ENCODE data around the gene WWOX.

Gene WWOX

DNA sequence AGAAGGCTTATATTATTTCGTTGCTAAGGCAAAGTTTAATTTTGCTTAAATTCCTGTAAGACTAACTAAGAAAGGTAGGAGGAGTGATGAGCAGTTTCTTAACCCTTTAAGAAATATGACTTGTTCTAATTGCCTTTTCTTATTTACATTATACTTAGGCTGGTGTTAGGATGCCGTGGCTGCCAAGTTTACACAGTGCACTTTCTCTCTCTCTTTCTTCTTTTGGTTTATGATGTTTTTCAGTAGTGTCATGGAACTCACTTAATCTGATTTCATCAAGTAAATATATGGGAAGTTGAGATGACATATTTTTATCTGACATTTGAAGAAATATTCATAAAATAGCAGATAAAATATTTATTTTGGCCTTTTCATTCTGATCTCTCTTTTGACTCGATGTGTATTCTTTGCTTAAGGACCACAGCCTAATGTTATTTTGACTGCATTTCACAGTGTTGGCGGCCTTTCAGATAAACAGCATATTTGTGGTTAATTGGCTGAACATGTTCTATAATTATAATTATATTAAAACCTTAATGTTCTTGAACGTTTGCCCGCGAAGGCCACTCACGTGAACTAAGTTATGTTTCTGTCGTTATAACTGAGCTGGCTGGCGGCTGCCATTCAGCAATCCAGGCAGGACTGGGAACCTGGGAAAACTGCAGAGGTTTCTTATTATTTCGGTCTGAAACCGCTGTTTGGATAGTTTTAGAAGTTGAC, 191.6 kb downstream of the WWOX start:
- no peak for FAIRE-seq
- TF ChIP-seq SPI1 (IDR thresholded peaks at IDR 0.05; ENCODE audit: low read depth, low read length) (no peak), POLR2A (IDR thresholded peaks at IDR 0.05; ENCODE audit: low read depth, low read length) (no peak), POU2F2 (IDR thresholded peaks at IDR 0.05; ENCODE audit: low read depth, low read length) (no peak), TAF1 (IDR thresholded peaks at IDR 0.05; ENCODE audit: low read depth, low read length) (no peak), POLR2AphosphoS5 (IDR thresholded peaks at IDR 0.05; ENCODE audit: low read depth, low read length) (no peak), PAX5 (IDR thresholded peaks at IDR 0.05; ENCODE audit: insufficient read depth, low read length, severe bottlenecking) (no peak)
- no peak for DNase-seq (ENCODE audit: insufficient read length, low spot score)

DNA sequence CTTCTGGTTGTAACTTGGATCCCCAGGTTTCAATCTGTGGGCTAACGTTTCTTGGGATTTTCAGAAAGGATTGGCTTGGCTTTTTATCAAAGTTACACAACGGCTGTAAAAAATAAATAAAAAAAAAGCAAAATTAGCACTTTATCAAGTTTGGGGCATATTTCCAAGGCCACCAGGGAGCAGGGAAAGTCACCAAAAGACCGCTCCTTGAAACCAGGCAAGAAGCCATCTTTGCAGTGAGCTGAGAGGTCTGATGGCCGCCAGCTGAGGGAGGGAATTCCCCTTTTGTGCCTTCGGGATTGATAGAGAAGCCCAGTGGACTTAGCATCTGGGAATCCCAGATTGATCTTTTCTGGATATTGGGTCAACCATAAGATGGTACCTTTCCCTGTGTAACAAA, 192.2 kb downstream of the WWOX start:
- FAIRE-seq = no peak
- DNase-seq (ENCODE audit: insufficient read length, low spot score) = no peak
- TF ChIP-seq POLR2AphosphoS5 (IDR thresholded peaks at IDR 0.05; ENCODE audit: low read depth, low read length) (no peak), POLR2A (IDR thresholded peaks at IDR 0.05; ENCODE audit: low read depth, low read length) (no peak), POU2F2 (IDR thresholded peaks at IDR 0.05; ENCODE audit: low read depth, low read length) (no peak), SPI1 (IDR thresholded peaks at IDR 0.05; ENCODE audit: low read depth, low read length) (no peak)

DNA sequence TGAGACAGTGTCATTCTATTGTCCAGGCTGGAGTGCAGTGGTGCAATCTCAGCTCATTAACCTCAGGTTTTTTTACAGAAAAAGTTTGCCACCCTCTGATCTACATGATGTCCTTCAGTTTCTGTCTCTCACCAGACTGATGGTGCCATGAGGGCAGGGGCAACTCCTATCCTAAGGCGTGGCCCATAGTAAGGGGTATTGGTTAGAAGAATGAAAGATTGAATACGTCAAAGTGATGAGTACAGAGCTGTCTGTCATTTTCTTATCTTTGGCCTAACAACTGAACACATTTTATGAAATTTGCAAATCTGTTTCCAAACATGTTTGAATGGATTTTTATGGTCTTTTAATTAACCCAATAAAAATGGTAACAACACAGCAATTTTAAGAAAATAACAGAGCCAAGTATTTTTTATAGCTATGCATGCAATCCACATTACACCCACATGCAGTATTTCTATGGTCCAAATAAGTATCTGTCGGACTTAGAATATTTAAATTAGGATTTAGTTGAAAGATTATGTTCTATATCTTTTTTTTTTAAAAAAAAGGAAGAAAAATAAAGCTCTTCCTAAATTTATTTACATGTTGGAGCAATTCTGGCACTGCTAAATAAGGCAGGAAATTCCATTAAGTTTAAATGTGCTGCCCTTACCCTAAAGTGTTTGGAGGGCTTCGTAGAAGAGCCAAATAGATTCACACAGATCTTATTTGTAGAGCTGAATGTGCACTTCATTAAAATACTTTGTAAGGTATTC, 192.8 kb downstream of the WWOX start:
- TF ChIP-seq TAF1 (IDR thresholded peaks at IDR 0.05; ENCODE audit: low read depth, low read length) (no peak), POU2F2 (IDR thresholded peaks at IDR 0.05; ENCODE audit: low read depth, low read length) (no peak), PAX5 (IDR thresholded peaks at IDR 0.05; ENCODE audit: insufficient read depth, low read length, severe bottlenecking) (no peak), SPI1 (IDR thresholded peaks at IDR 0.05; ENCODE audit: low read depth, low read length) (no peak), POLR2A (IDR thresholded peaks at IDR 0.05; ENCODE audit: low read depth, low read length) (no peak), POLR2AphosphoS5 (IDR thresholded peaks at IDR 0.05; ENCODE audit: low read depth, low read length) (no peak)
- FAIRE-seq (no peak), DNase-seq (ENCODE audit: insufficient read length, low spot score) (no peak)

GRCh38 chr16:78292844-78293380, 193.5 kb downstream of the WWOX start:
- TF ChIP-seq SPI1 (IDR thresholded peaks at IDR 0.05; ENCODE audit: low read depth, low read length) (no peak), POLR2AphosphoS5 (IDR thresholded peaks at IDR 0.05; ENCODE audit: low read depth, low read length) (no peak), POLR2A (IDR thresholded peaks at IDR 0.05; ENCODE audit: low read depth, low read length) (no peak), PAX5 (IDR thresholded peaks at IDR 0.05; ENCODE audit: insufficient read depth, low read length, severe bottlenecking) (no peak)
- no peak for FAIRE-seq
- no peak for DNase-seq (ENCODE audit: insufficient read length, low spot score)

DNA sequence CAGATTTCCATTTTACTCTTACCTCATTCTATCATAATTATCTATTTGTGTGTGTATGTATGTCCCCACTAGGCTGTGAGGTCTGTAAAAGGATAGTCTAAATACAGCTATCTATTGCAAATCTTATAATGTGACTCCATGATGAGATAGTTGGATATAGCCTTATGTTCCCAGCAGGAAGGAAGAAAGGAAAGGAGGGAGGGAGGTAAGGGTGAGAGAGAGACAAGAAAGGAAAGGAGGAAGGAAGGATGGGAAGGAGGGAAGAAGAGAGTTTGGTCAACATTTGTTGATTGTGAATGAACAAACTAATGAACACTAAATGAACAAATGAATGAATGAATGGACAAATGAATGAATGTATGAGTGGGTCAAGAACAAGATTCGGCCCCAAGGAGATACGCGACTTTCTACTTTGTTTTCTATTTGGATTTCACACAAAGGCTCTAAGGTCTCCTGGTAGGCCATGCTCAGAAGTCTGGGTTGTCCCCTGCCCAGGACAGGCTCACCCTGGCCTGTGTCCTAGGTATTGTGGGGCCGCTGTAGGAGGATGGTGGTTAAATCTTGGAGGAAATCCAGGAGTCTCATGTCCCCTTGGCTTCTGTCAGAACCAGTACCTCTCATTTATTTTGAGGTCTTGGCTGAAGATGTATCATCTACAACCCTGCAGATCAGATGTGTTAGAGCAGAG, 195.2 kb downstream of the WWOX start:
- TF ChIP-seq POLR2A (IDR thresholded peaks at IDR 0.05; ENCODE audit: low read depth, low read length) (no peak), POU2F2 (IDR thresholded peaks at IDR 0.05; ENCODE audit: low read depth, low read length) (no peak), TAF1 (IDR thresholded peaks at IDR 0.05; ENCODE audit: low read depth, low read length) (no peak), PAX5 (IDR thresholded peaks at IDR 0.05; ENCODE audit: insufficient read depth, low read length, severe bottlenecking) (no peak), SPI1 (IDR thresholded peaks at IDR 0.05; ENCODE audit: low read depth, low read length) (no peak), POLR2AphosphoS5 (IDR thresholded peaks at IDR 0.05; ENCODE audit: low read depth, low read length) (no peak)
- FAIRE-seq (no peak), DNase-seq (ENCODE audit: insufficient read length, low spot score) (no peak)

DNA sequence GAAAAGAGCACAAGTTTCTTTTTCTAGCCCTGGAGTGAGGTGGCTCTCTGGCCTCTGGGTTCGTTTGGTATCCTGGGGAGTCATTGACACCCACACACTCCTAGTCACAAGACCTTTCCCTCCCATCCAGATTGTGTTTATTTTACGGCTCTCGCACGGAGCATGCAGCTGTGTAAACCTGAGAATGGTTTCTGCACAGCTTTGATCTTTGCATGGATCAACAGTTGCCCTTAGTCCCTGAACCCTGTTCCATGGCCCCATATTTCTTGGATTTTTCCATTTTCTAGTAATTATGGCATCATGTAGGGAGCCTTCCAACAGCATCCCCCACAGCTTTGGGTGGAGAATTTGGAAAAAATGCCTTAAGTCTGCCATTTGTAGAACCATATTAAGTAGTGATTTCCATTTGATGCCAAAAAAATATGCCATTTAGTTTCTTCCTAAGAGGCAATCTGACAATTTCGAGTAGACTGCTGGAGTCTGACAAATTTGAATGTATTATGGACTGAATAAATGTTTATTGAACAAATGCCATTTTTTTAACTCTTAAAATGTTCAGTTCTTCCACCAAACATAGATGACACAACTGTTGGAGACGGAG, 197.7 kb downstream of the WWOX start:
- no peak for TF ChIP-seq POLR2A (IDR thresholded peaks at IDR 0.05; ENCODE audit: low read depth, low read length)
- TF ChIP-seq POLR2AphosphoS5 (IDR thresholded peaks at IDR 0.05; ENCODE audit: low read depth, low read length) = no peak
- TF ChIP-seq TAF1 (IDR thresholded peaks at IDR 0.05; ENCODE audit: low read depth, low read length) = no peak
- no peak for TF ChIP-seq POU2F2 (IDR thresholded peaks at IDR 0.05; ENCODE audit: low read depth, low read length)
- TF ChIP-seq SPI1 (IDR thresholded peaks at IDR 0.05; ENCODE audit: low read depth, low read length) = no peak
- no peak for TF ChIP-seq PAX5 (IDR thresholded peaks at IDR 0.05; ENCODE audit: insufficient read depth, low read length, severe bottlenecking)
- FAIRE-seq (no peak), DNase-seq (ENCODE audit: insufficient read length, low spot score) (no peak)

- FAIRE-seq = no peak
- no peak for DNase-seq (ENCODE audit: insufficient read length, low spot score)
- TF ChIP-seq POLR2AphosphoS5 (IDR thresholded peaks at IDR 0.05; ENCODE audit: low read depth, low read length) (no peak), TAF1 (IDR thresholded peaks at IDR 0.05; ENCODE audit: low read depth, low read length) (no peak), PAX5 (IDR thresholded peaks at IDR 0.05; ENCODE audit: insufficient read depth, low read length, severe bottlenecking) (no peak), POU2F2 (IDR thresholded peaks at IDR 0.05; ENCODE audit: low read depth, low read length) (no peak), POLR2A (IDR thresholded peaks at IDR 0.05; ENCODE audit: low read depth, low read length) (no peak), SPI1 (IDR thresholded peaks at IDR 0.05; ENCODE audit: low read depth, low read length) (no peak)
Observed at GRCh38 chr16:78298986-78299385, 199.5 kb downstream of the WWOX start.

DNA sequence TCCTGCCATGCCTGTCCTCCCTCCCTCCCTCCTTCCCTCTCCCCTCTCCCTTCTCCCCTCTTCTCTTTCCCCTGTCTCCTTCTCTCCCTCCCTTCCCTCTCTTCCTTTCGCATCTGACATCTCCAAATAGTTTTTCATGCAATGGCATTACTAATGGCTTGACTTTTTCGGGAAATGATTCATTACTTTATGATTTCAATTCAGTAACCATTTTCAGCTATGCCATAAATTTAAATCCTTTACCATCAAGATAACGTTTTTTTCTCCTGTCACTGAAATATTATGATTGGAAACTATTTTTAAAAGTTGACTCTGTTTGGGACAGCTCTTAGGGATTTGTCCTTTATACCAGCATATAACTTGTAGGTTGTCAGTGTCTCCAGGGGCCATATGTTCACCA, 201.0 kb downstream of the WWOX start:
- TF ChIP-seq POU2F2 (IDR thresholded peaks at IDR 0.05; ENCODE audit: low read depth, low read length) (no peak), POLR2A (IDR thresholded peaks at IDR 0.05; ENCODE audit: low read depth, low read length) (no peak), POLR2AphosphoS5 (IDR thresholded peaks at IDR 0.05; ENCODE audit: low read depth, low read length) (no peak), PAX5 (IDR thresholded peaks at IDR 0.05; ENCODE audit: insufficient read depth, low read length, severe bottlenecking) (no peak), SPI1 (IDR thresholded peaks at IDR 0.05; ENCODE audit: low read depth, low read length) (no peak), TAF1 (IDR thresholded peaks at IDR 0.05; ENCODE audit: low read depth, low read length) (no peak)
- FAIRE-seq (no peak), DNase-seq (ENCODE audit: insufficient read length, low spot score) (no peak)

- TF ChIP-seq TAF1 (IDR thresholded peaks at IDR 0.05; ENCODE audit: low read depth, low read length) (no peak), POLR2AphosphoS5 (IDR thresholded peaks at IDR 0.05; ENCODE audit: low read depth, low read length) (no peak), POU2F2 (IDR thresholded peaks at IDR 0.05; ENCODE audit: low read depth, low read length) (no peak), PAX5 (IDR thresholded peaks at IDR 0.05; ENCODE audit: insufficient read depth, low read length, severe bottlenecking) (no peak), SPI1 (IDR thresholded peaks at IDR 0.05; ENCODE audit: low read depth, low read length) (no peak), POLR2A (IDR thresholded peaks at IDR 0.05; ENCODE audit: low read depth, low read length) (no peak)
- FAIRE-seq = no peak
Observed at GRCh38 chr16:78303946-78304345, 204.5 kb downstream of the WWOX start.

More at GRCh38 chr16:78303946-78304345, 204.5 kb downstream of the WWOX start:
- no peak for DNase-seq (ENCODE audit: insufficient read length, low spot score)

Measured in GM12891 (cell line).